HG02870 (cell line): ENCODE results near the gene CDKN3.

Experiments used
- ATAC-seq: cut with Tn5 transposase; IDR thresholded peaks from one replicate; pipeline ENCODE4 v1.9.1; 2021; ENCODE audit warnings: mild to moderate bottlenecking, moderate library complexity; ENCODE audit not compliant: unreplicated experiment

The CDKN3 gene

GRCh38 chr14:54396493-54397335 lies at the start of gene CDKN3:
Gene CDKN3, plus strand, starts transcription at chr14:54397007. Its CDS starts 62 bp downstream, at chr14:54397069.
- peak; percentile 97 for ATAC-seq

- ATAC-seq = no peak
Observed at GRCh38 chr14:54347044-54347443, 49.8 kb upstream of the CDKN3 start.

GRCh38 chr14:54348001-54348611 lies 48.7 kb upstream of the CDKN3 start:
- ATAC-seq = no peak

- ATAC-seq = no peak
Observed at GRCh38 chr14:54348923-54349620, 47.7 kb upstream of the CDKN3 start.

- no peak for ATAC-seq
Observed at GRCh38 chr14:54349713-54350112, 47.1 kb upstream of the CDKN3 start.

- ATAC-seq = no peak
Observed at GRCh38 chr14:54350203-54350602, 46.6 kb upstream of the CDKN3 start.

GRCh38 chr14:54353266-54353665 lies 43.5 kb upstream of the CDKN3 start:
- ATAC-seq = no peak

- no peak for ATAC-seq
Observed at GRCh38 chr14:54353694-54354093, 43.1 kb upstream of the CDKN3 start.

- no peak for ATAC-seq
Observed at GRCh38 chr14:54354096-54354495, 42.7 kb upstream of the CDKN3 start.

GRCh38 chr14:54354968-54355641 lies 41.7 kb upstream of the CDKN3 start:
- no peak for ATAC-seq

- no peak for ATAC-seq
Observed at GRCh38 chr14:54355698-54356097, 41.1 kb upstream of the CDKN3 start.

GRCh38 chr14:54356172-54356571 lies 40.6 kb upstream of the CDKN3 start:
- no peak for ATAC-seq

GRCh38 chr14:54360667-54361066 lies 36.1 kb upstream of the CDKN3 start:
- no peak for ATAC-seq

- no peak for ATAC-seq
Observed at GRCh38 chr14:54362089-54362504, 34.7 kb upstream of the CDKN3 start.

GRCh38 chr14:54362759-54363437 lies 33.9 kb upstream of the CDKN3 start:
- no peak for ATAC-seq

- ATAC-seq = no peak
Observed at GRCh38 chr14:54364555-54365415, 32.0 kb upstream of the CDKN3 start.

GRCh38 chr14:54366736-54367735 lies 29.8 kb upstream of the CDKN3 start:
- ATAC-seq = peak; percentile 70

- ATAC-seq = no peak
Observed at GRCh38 chr14:54368291-54368690, 28.5 kb upstream of the CDKN3 start.
